ENCODE measurements around the gene CYB561A3.

The CYB561A3 gene

DNA sequence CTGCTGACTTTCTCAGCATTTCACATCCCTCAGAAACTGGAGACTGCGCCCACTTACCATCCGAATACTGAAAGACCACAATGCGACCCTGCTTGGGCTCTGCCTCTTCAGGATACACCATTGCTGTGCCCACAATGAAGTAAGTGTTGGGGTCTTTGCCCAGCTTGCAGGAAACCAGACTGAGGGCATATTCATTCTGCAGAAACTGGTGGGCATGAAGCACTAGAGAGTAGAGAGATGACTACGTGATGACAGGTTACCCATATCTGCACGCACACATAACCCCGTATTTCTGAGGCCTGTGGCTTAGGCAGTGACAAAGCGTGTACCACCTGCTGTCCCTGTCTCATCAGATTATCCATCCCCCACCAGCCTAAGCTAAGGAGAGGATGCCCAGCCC lies 51.9 kb downstream of the CYB561A3 start:
- DNase-seq: no peak

DNA sequence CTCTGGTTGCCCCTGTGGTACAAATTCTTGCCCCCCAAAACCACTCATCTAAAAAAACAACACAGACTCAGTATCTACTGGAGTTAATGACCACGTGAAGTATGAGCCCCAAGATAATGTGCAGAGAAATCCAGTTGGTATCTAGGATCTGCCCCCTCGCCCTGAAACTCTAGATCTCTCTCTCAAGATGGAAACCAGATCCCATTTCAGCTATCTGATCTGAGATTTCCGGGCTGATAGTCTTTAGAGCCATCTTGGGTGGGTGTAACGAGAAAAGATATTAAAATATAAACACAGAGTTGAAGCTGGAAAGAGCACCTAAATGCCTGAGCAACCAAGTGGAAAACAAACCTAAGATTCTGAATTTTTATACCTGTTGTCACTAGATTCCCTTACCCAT lies 52.5 kb downstream of the CYB561A3 start:
- DNase-seq: no peak

DNA sequence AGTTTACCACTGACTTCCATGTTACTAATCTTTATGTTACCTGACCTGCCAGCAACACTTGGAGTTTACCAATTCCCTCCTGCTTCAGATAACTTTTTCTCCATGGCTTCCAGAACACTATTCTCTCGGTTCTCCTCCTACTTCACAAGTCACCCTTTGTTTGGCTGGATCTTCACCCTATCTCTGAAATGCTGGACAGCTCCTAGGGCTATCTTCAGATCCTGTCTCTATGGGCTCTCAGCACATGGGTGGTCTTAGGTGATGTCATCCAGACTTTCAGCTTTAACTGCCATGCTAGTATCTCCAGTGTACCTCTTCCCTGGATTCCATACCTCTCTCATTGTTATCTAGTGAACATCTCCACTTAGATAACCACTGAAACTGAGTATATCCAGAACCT lies 54.3 kb downstream of the CYB561A3 start:
- DNase-seq: no peak

DNA sequence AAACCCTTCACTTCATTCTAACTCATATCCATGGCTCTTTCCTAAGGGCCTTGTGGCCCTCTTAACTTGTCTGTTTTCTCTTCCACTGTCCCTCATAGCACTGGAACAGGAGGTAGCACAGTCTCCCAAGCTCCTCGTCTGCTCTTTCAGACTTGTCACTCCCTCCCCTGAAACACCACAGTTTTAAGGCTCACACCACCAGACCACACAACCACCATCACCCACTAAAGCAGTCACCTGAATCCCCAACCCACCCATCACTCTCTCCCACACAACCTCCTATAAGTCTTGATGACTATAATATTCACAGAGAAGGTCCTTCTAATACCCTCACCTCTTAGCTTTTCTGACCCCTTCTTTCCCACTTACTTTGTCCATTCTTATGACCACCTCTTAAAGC lies 55.5 kb downstream of the CYB561A3 start:
- no peak for DNase-seq

DNA sequence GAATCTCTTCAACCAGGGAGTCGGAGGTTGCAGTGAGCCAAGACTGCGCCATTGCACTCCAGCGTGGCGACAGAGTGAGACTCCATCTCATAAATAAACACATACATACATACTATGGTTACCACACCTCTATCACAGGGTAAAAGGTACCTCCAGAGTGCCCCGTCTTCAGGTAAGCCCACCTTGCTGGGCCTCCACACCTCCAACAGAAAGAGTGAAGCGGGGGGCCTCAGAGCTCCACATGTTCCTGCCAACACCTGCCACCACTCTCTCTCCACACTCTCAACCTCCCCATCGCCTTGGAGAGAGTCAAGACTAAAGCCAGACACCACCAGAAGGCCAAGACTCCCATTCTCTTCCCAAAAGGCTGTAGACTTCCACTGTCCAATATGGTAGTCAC lies 56.3 kb downstream of the CYB561A3 start:
- no peak for DNase-seq

DNA sequence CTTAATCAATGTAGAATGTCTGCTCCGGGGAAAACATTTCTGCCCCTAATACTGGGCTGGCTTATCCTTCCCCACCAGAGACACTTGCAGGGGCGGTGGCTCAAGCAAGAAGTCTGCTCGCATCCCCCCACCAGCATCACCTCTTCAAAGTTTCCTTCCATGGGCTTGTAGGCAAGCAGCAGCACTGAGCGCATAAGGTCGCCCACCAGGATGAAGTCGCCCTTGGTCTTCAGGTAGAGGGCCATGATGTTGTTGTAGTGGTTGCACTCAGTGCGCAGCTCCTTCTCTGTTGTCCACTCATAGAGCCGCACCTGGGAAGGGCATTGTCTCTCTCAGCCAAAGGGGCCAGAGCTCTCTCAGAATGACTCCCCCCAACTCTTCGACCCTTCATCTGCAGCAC lies 58.0 kb downstream of the CYB561A3 start:
- DNase-seq: no peak

DNA sequence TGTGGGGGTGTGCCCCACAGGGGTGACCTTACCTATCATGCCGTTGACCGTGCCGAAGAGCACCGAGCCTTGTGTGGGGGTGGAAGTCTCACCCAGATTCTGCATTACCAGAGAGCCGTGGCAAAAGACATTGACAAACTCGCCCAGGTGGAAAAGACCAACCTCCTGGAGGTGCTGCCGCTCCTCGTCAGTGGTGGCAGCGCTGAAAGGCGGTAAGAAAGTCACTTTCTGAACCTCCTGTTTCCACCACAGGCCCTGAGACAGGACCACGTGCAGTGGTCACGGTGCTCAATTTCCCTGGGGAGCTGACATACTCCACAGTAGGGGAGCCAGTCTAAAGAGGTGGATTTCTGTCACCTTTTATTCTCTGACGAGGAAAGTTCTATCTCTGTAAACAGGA lies 59.1 kb downstream of the CYB561A3 start:
- DNase-seq: no peak
